ENCODE data around the gene PTPRG.

GRCh38 chr3:62132027-62132602 is 570.7 kb downstream of the PTPRG start:
- TF ChIP-seq, protein P1, sequence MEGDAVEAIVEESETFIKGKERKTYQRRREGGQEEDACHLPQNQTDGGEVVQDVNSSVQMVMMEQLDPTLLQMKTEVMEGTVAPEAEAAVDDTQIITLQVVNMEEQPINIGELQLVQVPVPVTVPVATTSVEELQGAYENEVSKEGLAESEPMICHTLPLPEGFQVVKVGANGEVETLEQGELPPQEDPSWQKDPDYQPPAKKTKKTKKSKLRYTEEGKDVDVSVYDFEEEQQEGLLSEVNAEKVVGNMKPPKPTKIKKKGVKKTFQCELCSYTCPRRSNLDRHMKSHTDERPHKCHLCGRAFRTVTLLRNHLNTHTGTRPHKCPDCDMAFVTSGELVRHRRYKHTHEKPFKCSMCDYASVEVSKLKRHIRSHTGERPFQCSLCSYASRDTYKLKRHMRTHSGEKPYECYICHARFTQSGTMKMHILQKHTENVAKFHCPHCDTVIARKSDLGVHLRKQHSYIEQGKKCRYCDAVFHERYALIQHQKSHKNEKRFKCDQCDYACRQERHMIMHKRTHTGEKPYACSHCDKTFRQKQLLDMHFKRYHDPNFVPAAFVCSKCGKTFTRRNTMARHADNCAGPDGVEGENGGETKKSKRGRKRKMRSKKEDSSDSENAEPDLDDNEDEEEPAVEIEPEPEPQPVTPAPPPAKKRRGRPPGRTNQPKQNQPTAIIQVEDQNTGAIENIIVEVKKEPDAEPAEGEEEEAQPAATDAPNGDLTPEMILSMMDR (IDR thresholded peaks at IDR 0.05; ENCODE audit: low read depth, low read length, poor library complexity, severe bottlenecking): no peak
- no peak for TF ChIP-seq EZH2phosphoT487 (IDR thresholded peaks at IDR 0.05; ENCODE audit: borderline replicate concordance, low read length)

All from DOHH2 (cell line).